A549 (cell line): ENCODE data around the gene DVL1.

Experiments used
- CTCF ChIP-seq: fragments of >200 bp; sonication (Bioruptor Twin); formaldehyde crosslinking; IDR thresholded peaks from 3 replicates; pipeline ENCODE4 v1.5.1; 2016
- HDAC2 ChIP-seq: fragments of 200-600 bp; sonication (generic); IDR thresholded peaks from 2 replicates; pipeline ENCODE4 v1.6.1; 2016
- POLR2A ChIP-seq: IDR thresholded peaks from 2 replicates; pipeline ENCODE4 v1.6.1; 2012; ENCODE audit warnings: mild to moderate bottlenecking, low read length
- RCOR1 ChIP-seq: fragments of 150-350 bp; IDR thresholded peaks from 2 replicates; pipeline ENCODE4 v1.6.1; 2014; ENCODE audit warnings: antibody characterized with exemption, low read length, low read depth
- SMC3 ChIP-seq: fragments of >200 bp; sonication (Bioruptor Twin); formaldehyde crosslinking; IDR thresholded peaks from 3 replicates; pipeline ENCODE4 v1.6.1; 2018; ENCODE audit warnings: inconsistent platforms
- ZNF302 ChIP-seq: fragments of 250-450 bp; sonication (Bioruptor Pico); IDR thresholded peaks from 2 replicates; pipeline ENCODE4 v1.9.0; 2021; ENCODE audit warnings: inconsistent platforms, mild to moderate bottlenecking, moderate library complexity

GRCh38 chr1:1347663-1348419, 1.4 kb downstream of the DVL1 start:
- TF ChIP-seq CTCF (no peak), SMC3 (no peak), ZNF302 (CRISPR knock-in tag) (no peak), RCOR1 (no peak), HDAC2 (no peak), POLR2A (no peak)
